ENCODE measurements around the gene ELOVL4.

ELOVL4 gene

DNA sequence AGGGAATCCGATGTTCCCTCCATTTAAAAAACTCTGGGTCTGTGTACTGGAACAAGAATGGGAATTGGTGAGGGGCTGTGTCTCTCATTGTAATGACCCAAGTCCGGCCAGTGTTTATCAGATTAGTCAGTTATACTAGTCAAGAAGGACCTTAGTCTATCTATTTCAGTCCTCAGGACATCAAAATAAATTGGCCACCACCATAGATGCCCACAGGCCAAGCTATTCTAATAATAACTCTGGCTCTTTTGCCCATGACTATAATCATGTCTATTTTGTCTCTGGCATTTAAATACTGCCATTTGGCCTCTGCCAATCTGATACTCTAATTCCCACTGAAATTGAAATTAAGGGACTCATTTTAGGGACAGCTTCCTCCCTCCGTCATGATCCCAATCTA, 37.8 kb downstream of the ELOVL4 start:
- DNase-seq, result no peak

DNA sequence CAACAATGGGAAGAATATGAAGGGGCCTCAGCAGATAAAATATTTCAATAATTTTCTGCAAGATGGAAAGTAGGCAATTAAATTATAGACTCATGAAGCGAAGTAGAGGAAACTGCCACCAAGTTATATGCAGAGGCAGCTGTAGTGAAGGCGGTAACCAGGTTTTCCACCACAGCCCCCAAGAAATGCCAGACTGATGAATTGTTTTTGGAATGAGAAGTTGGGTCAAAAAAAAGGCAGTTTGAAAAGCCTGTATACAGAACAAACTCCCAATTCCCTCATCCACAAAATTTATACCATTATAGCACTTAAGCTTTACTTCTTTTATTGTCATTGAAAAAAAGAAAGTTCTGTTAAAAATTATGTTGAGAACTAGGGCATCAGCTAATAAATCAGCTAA, 45.3 kb downstream of the ELOVL4 start:
- no peak for DNase-seq

DNA sequence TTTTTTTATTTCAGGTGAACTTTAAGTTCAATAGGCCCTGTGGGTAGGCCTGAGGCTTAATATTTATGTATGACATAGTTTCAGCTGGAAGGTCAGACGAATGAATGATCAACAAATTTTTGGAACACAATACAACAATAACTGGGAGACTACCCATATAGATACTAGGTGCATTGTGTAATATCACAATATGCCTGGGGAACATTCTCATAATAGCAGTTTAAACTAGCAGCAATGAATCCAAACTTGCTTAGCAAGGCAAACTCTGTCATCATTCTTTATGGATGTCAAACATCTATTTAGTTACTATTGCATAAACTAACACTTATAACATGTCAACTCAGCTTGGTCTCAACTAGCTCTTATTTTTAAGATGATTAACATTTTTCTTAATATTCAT, 49.3 kb downstream of the ELOVL4 start:
- DNase-seq, result no peak

DNA sequence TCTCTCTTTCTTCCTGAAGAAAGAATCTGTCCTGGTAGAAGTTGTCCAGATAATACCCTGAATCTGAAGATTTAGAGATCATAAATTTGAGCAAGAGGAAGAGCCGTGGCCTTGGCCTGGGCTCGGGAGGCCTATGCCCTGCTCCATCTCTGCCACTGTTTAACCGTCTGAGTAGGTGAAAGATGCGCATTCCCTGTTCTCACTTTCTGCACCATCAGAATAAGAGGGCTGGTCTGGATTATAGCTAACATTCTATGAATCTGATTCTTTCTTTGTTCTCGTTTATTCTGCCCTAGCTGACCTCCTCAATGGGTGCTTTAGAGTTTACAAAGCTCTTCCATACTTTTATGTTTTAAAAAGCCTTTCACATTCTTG, 51.3 kb downstream of the ELOVL4 start:
- DNase-seq, result no peak

DNA sequence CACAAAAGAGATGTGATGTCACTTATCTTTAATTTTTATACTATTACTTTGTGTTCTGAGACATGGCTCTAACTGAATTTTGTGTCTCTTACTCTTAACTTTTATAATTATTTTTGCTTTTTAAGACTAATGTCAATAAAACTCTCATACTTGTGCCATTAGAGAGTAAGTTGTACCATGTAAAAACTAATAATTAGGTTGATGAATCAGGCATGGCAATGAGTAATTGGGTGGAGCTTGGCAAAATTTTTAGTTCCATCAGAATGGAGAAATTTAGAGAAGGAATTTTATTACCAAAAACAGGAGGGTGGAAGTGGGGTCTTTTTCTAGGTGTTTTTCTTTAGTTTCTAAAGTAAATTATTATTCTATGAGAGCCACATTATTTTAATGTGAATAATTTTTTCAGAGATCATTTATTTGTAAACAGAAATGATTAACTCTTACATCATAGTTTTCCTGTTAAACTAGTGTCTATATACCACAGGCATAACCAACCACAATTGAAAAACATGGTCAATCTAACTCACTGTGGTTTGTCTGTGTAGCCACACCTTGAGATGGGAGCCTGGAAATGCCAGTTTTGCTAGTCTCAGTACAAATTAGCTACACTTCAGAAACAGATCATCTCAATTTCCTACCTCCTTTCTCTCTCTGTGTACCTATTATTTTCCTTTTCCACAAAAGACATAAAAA, 51.8 kb downstream of the ELOVL4 start:
- no peak for DNase-seq

DNA sequence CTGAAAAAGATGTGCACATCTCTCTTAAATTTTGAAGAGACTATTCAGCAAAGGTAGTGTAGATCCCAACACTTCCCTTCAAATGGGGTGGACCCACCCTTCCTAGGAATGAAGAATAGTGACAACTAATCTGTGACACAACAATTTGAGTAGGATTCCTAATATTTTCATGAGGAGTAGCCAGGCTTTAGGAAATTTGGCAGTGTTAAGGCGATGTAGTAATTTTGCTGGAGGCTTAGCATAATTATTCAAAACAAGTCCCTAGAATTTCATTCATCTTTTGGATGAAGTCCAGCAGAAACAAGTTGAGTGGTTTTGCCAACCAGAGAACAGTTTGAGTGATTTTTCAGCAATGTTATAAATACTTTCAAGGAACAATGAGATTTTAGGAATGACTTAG, 52.4 kb downstream of the ELOVL4 start:
- peak in 1 of 2 experiments; percentile 41 for DNase-seq

DNA sequence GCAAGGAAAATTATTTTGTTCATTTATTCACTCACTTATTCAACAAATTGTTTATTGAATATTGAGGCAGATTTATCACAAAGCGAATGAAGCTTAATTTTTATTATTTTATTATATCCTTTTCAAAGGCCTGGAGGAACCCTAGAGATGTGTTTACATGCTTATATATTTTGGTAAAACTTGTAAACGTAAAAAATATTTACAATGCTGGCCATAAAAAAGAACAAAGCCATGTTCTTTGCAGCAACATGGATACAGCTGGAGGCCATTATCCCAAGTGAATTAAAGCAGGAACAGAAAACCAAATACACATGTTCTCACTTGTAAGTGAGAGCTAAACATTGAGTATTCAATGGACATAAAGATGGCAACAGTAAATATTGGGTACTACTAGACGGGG, 58.8 kb downstream of the ELOVL4 start:
- DNase-seq, result no peak

DNA sequence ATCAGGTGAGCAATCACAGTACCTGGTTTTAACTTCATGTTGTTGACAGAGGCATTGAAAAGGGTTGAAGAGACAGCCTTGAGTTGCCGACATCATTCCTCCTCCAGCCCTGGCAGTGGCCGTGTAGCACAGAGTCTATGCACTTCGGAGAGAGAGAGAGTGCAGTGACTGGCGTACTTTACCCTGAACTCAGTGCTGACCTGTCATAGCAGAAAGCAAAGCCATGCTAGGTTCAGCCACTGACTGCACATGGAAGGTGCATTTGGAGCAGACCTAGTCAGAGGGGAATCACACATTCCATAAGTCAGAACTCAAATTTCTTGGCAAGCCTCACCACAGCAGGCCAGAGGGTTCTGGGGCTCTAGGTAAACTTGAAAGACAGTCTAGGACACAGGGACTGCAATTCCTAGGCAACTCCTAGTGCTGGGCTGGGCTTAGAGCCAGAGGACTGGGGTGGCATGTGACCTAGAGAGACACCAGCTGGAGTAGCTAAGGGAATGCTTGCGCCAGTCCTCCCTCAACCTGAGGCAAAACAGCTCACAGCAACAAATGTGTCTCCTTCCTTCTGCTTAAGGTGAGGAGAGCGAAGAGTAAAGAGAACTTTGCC, 69.1 kb downstream of the ELOVL4 start:
- DNase-seq, result peak in 1 of 2 experiments; percentile 21

DNA sequence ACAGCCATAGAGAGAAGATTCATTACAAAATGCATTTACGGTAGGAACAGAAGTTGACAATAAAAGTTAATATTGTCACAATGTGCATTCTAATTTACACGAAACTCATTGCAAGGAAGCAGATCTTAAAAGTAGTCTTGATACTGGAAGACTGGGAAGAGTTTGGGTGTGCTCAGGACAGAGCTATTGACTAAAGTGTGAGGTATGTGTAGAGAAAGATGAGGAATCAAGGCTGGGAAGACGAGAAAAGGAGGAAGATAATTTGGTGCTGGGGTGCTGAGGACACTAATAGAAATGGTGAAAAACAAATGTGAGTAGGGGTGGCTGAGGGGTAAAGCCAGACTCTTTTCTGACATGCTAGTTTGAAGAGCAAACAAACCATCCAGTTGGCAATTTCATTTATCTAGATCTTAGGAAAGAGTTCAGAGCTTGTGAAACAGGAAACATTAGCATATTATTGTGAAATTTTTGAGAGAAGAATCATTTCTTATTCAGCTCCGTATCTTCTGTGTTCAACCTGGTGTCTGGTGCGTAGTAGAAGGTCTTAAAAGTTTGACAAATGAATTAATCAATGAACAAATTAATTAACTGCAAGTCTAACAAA, 72.7 kb downstream of the ELOVL4 start:
- no peak for DNase-seq

DNA sequence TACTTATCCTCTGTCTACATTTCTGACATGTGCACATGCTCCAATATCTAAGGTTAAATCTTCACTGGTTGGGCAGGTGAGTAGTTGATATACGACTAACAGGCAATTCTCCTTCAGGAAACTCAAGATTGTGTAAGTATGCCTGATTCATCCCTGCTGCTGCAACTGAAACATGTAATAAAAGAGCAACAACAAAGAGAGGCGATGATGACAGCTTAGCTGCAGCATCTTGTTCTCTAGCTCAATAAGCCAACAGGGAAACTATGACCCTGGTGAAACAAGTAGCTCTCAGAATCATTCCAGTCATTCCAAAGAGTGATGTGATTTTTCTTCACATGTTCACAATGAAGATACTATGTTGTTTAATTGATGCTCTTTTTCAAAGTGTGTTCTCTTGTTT, 74.4 kb downstream of the ELOVL4 start:
- DNase-seq, result no peak

DNA sequence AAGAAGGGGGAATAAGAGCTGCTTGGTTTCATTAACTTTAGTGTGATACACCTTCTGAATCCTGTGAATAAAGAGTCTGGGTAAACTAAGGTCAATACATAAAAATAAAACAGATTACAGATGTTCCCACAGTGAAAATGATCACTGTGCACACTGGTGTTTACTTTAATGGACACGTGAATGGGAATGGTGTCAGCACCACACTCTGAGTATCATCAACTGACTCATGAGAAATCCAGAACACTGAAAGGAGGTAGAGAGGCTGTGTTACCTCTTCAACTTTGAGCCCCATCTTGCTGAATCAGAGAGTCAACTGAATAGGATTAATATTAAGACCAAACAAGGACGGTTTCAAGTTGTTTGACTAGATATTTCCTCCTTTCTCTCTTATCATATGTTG, 75.0 kb downstream of the ELOVL4 start:
- DNase-seq, result no peak

DNA sequence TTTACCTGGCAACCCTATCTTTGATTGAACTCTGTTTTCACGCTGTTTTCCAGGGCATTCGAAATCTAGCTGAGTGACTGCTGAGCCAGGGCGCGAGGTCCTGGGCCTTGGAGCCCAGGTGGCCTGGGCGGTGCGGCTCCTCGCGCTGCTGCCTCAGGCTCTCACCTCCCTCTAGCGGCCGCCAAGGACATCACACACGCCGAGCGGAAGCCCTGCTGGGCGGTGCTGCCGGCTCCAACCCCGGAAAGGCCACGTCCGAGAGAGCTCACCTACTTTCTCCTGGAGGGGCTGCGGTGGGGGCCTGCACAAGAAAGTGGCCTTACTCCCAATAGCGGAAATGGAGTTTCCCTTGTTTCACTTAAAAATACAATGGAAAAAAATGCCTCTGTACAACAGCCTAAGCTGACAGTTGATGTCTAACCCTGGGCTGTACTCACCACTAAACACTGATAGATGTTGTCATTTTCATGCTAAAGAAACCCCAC, 77.7 kb downstream of the ELOVL4 start:
- DNase-seq, result peak; percentile 54 to 84

DNA sequence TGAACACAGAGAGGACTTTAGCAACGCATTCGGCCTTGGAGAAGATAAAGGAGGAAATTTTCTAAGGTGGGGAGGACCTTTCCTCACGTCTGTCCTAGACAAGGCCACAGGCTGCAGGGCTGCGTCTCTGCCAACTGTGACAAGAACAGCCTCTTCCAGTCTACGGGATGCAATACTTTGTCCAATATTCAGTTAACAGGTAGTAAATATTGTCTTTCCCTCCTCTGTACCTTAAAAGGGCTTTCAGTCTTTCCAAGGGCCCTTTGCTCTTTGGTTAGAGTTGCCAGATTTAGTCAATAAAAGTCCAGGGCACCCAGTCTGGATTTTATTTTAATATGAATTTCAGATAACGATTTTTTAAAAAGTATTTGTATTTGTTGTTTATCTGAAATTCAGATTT, 78.2 kb downstream of the ELOVL4 start:
- DNase-seq, result no peak

DNA sequence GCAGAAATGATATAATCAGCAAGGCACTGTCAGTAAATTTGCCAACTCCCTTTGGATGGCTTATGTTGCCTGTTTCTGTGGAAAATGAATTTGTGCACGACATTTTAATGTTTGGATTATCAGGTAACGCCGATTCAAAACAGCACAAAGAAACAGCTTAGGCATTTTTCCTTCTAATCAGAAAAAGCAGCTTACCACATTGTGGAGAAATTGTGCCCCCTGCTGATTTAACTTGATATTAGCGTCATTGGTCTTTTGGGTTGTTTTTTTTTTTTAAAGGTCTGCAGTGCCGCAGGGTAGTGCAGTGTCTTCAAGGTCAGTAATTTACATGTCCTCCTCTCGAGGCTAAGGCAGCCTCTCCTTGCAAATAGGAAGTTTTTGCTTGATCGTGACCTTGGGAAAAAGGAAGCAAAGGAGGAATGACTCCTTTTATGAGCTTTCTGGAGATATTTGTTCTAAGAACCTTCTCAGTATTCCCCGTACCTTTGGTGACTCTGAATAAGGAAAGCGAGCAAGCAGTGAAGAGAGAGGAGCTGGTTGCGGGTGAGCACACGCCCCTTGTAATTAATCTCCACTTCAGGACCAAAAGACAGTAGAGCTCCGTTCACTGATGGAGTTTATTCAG, 79.1 kb downstream of the ELOVL4 start:
- peak; percentile 56 to 91 for DNase-seq

All from NCI-H446 (cell line).